C4-2B (cell line): ENCODE results near the gene TYRO3.

Experiments
- ZFX ChIP-seq: fragments of 450-650 bp; IDR thresholded peaks from 2 replicates; pipeline ENCODE4 v1.6.1; 2017
- TF ChIP-seq, protein P1 (sequence below): fragments of 450-650 bp; conservative IDR thresholded peaks from 2 replicates; pipeline ENCODE4 v1.5.1; 2017; ENCODE audit warnings: mild to moderate bottlenecking

GRCh38 chr15:41596972-41597371 is 38.0 kb downstream of the TYRO3 start:
- TF ChIP-seq, protein P1, sequence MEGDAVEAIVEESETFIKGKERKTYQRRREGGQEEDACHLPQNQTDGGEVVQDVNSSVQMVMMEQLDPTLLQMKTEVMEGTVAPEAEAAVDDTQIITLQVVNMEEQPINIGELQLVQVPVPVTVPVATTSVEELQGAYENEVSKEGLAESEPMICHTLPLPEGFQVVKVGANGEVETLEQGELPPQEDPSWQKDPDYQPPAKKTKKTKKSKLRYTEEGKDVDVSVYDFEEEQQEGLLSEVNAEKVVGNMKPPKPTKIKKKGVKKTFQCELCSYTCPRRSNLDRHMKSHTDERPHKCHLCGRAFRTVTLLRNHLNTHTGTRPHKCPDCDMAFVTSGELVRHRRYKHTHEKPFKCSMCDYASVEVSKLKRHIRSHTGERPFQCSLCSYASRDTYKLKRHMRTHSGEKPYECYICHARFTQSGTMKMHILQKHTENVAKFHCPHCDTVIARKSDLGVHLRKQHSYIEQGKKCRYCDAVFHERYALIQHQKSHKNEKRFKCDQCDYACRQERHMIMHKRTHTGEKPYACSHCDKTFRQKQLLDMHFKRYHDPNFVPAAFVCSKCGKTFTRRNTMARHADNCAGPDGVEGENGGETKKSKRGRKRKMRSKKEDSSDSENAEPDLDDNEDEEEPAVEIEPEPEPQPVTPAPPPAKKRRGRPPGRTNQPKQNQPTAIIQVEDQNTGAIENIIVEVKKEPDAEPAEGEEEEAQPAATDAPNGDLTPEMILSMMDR: no peak
- TF ChIP-seq ZFX: no peak
